Motor neuron (in vitro differentiated cells): ENCODE measurements around the gene ZNF816. TPM values are rescaled to one million over a fixed set of nuclear protein-coding genes. Genes with fewer than 3 reads are reported as not detected.

Experiments used
- ATAC-seq, 8 experiments: fragments of 200-7000 bp; cut with Tn5 transposase; replicated peaks in 6 of 8; 2 replicates each; pipeline ENCODE4 v1.8.0; 2021; ENCODE audit warnings: mild to moderate bottlenecking in 8 of 8, moderate library complexity in 8 of 8
- H3K27ac ChIP-seq, 2 donors: fragments of 250-450 bp; sonication (Bioruptor Pico); 2 replicates each; pipeline ENCODE4 v1.9.0; 2021; ENCODE audit warnings: antibody characterized with exemption in 2 of 2, mild to moderate bottlenecking in 2 of 2, moderate library complexity in 1 of 2
- H3K4me1 ChIP-seq, 2 donors: fragments of 250-450 bp; sonication (Bioruptor Pico); replicated peaks in 1 of 2; 2 replicates each; pipeline ENCODE4 v1.6.1; 2021; ENCODE audit warnings: antibody characterized with exemption in 2 of 2, mild to moderate bottlenecking in 2 of 2, moderate library complexity in 1 of 2
- H3K4me3 ChIP-seq, 5 donors: fragments of 250-450 bp; sonication (Bioruptor Pico); 2 replicates each; pipeline ENCODE4 v1.9.0; 2021; ENCODE audit warnings: antibody characterized with exemption in 5 of 5, mild to moderate bottlenecking in 5 of 5, moderate library complexity in 4 of 5
- WGBS, 10 experiments: fragments of 450-650 bp; shearing (Covaris generic); methylation state at CpG; one replicate each; pipeline ENCODE4 v1.0.0; 2022; 5-methylcytosine and 5-hydroxymethylcytosine counted together
- in situ Hi-C, 9 experiments: fragments of 400-800 bp; cut with MboI; loops; one replicate each; pipeline ENCODE4 v1.15.0; 2021; ENCODE audit warnings: low sequenced_read_pairs in 9 of 9, low pct_unique_long_range_greater_than_20kb in 2 of 9; ENCODE audit not compliant: unreplicated experiment in 9 of 9
- total RNA-seq, 8 experiments: library from RNA; unstranded; fragments of 300-600 nt; gene quantifications; 2 replicates each; pipeline versions ENCODE4 v1.2.3 to v1.2.4, GENCODE V29; 2022

Gene ZNF816
- 10 to 100 TPM in 3 of 8 experiments, 1 to 10 TPM in 5; 1.9 to 15.3 (median 8.9) TPM for total RNA-seq

DNA sequence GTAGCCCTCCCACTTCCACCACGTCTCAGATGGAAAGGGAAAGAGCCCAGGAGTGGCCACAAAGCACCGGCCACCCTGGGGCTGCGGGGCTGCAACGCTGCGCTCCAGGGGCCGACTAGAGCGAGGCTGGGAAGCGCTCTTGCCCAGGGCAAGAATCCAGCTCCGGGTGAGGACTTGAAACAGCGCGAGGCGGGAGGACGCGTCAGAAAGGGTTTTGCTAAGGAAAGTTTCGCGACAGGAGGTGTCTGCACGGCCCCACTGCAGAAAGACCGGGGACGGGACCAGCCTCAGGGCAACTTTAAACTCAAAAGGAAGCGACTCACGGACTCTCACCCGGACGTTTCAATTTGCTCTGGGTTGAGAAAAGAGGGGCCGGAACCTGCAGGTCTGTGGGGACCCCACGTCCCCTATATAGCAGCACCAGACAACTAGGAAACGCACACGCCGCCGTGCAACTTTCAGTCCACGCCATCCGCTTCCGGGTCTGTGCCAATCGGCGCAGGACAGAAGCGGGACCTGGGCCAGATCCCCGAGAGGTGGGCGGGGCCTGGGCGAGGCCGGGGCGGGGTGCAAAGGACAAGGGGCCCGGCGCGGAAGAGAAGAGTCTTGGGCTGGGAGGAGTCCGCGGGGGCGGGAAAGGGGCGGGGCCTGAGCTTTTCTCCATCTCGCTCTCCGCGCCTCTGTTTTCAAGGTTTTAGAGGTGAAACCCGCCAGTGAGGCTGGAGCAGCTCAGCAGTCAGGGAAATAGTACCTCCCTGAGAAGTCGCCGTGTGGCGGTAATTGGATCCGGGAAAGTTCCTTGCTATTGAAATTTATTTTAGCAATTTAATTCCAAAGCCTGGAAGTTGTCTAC is at the start of gene ZNF816:
TSS of gene ZNF816 (minus strand) at position 488 of the 853 bp plus-strand sequence. CDS start 6,792 bp downstream, outside the sequence.
- H3K27ac ChIP-seq = peak within 1 kb of the TSS; percentile 6 to 69
- ATAC-seq = peak; percentile 91 to 99 (median 98)
- in situ Hi-C loops = no loop called here
- peak within 1 kb of the TSS; percentile 39 to 73 (median 55) for H3K4me3 ChIP-seq
- WGBS, 10 experiments = 0 to 10% (median 0%) methylated on average over 2 to 8 of the region's 55 CpGs; no CpG with 5 or more reads in 7 of the 10 experiments
- peaks cover 7% of the 10 kb centered on the region in 2 donors for H3K4me1 ChIP-seq

DNA sequence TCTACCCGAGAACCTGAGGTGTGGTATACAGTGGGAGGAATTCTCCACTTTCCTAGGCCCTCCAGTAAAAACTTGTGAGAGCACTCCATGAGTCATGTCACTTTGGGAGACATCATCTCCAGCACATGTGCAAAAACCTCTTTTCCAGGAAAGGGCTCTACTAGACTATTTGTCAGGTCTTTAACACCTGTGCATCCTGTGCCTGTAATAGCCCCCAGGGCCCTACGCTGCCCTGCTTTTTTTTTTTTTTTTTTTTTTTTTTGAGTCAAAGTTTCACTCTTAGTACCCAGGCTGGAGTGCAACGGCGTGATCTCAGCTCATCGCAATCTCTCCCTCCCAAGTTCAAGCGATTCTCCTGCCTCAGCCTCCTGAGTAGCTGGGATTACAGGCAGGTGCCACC is 49.3 kb upstream of the ZNF816 start:
- H3K27ac ChIP-seq = no peak overlapping the region
- in situ Hi-C loops = no loop called here
- H3K4me3 ChIP-seq = no peak overlapping the region
- WGBS, 10 experiments = 0 to 100% (median 68%) methylated on average over 1 to 6 of the region's 6 CpGs; no CpG with 5 or more reads in 1 of the 10 experiments
- no peaks in the 10 kb centered on the region for H3K4me1 ChIP-seq
- ATAC-seq = no peak

DNA sequence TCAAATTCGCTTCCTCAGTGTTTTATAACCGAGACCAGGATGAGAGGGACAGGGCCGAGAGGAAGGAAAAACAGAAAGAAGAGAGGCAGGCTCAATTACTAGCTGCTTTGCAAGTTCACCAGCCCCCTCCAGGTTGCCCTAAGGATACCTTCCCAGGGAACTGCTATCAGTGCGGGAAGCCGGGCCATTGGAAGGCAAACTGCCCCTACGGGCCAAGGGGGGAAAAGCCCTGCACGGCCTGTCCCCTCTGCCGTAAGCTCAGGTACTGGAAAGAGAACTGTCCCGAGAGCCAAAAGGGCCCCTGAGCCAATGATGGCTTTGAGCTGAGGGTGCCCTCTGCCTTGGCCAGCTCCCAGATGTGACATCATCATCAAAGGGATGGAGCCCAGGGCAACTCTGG is 47.8 kb upstream of the ZNF816 start:
- no peaks in the 10 kb centered on the region for H3K4me1 ChIP-seq
- WGBS, 10 experiments = 0 to 89% (median 50%) methylated on average over 1 to 8 of the region's 9 CpGs; no CpG with 5 or more reads in 2 of the 10 experiments
- H3K4me3 ChIP-seq = no peak overlapping the region
- ATAC-seq = no peak
- in situ Hi-C loops = no loop called here
- H3K27ac ChIP-seq = no peak overlapping the region

DNA sequence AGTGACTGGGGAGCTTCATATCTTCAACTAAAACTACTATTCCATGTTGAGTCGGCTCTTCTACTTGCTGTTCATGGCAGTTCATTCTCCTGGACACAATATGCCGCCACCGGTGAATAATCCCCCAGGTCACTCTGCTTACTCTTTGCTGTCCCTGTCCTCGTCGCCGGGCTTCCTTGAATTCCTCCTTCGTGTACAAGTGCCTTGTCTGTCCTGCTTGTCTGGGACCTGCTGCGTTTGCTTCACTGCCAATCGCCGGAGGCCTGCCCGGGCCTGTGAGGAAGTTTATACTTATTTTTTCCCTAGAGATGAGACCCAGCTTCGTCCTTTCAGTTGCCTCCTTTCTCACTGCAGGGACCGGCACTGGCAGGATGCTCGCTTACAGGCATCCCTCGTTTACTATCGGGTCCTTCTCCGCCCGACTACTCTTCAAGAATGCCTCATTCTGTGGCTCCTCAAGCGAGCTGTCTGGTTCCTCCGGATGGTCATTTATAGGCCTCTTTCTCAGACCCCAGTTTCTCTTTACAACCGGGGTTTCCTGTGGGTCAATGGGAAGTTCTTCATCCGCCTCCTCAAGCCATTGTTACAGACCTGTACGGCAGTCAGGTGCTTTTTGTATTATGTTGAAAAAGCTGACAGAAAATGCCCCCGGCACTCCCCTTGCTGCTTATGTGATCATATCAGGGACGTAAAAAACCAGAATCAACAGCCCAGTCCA is 45.5 kb upstream of the ZNF816 start:
- no peak overlapping the region for H3K27ac ChIP-seq
- ATAC-seq = no peak
- no peaks in the 10 kb centered on the region for H3K4me1 ChIP-seq
- in situ Hi-C loops = no loop called here
- 46 to 94% (median 82%) methylated on average over 4 to 18 of the region's 25 CpGs for WGBS, 10 experiments
- no peak overlapping the region for H3K4me3 ChIP-seq

DNA sequence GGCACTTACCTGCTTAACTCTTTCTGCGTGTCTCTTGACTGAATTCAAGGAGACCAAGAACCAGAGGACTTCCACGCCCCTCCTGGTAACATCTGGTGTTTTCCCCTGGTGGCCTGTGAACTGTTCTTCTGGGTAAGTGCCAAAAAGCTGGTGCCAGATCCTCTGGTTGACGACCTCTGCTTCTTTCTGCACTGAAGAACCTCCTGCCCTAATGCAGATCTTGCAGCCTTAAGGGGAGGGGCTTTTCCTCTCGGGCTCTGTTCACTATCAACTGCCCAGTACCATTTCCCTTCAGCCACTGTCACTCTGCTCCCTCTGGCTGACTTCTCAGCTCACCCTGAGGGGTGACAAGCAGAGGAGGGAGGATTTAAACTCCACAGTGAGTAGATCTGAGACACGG is 44.9 kb upstream of the ZNF816 start:
- Histone ChIP-seq H3K4me1 (no peaks in the 10 kb centered on the region), H3K27ac (no peak overlapping the region), H3K4me3 (no peak overlapping the region)
- in situ Hi-C loops = no loop called here
- ATAC-seq = peak in 2 of 8 experiments; percentile 68 to 69
- WGBS, 10 experiments = 0 to 100% (median 61%) methylated on average over 1 to 4 of the region's 5 CpGs; no CpG with 5 or more reads in 2 of the 10 experiments

DNA sequence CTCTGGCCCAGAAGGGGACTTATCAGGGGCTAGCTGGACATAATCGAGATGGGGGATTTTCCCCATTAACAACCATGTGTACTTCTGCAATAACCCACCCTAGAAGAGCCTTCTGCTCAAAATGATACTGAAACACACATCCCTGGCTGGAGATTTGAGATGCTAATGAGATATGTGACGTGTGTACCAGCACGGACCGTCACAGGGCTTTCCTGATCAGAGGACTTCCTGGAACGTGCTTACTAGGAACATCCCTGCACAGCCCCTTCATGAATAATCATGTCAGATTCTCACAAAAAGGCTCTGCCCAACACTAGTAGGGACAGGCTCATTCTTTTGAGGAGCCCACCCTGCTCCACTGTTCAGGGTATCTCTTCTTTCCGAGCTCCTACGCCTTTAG is 44.5 kb upstream of the ZNF816 start:
- H3K4me1 ChIP-seq = no peaks in the 10 kb centered on the region
- ATAC-seq = peak in 3 of 8 experiments; percentile 24 to 96 (median 95)
- no peak overlapping the region for H3K27ac ChIP-seq
- in situ Hi-C loops = no loop called here
- no peak overlapping the region for H3K4me3 ChIP-seq
- WGBS, 10 experiments = 5 to 92% (median 87%) methylated on average over 1 to 5 of the region's 7 CpGs; no CpG with 5 or more reads in 5 of the 10 experiments

DNA sequence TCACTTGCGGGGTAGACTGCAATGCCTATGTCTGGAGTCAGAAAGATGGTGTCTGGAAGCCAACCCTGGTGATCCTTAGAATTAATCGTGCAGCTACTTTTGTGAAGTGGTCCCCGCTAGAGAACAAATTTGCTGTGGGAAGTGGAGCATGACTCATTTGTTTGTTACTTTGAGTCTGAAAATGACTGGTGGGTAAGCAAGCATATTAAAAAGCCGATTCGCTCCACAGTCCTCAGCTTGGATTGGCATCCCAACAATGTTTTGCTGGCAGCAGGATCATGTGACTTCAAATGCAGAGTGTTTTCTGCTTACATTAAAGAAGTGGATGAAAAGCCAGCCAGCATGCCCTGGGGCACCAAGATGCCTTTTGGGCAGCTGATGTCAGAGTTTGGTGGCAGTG is 41.6 kb upstream of the ZNF816 start:
- 70 to 100% (median 98%) methylated on average over 1 to 4 of the region's 5 CpGs; no CpG with 5 or more reads in 4 of the 10 experiments for WGBS, 10 experiments
- ATAC-seq = no peak
- H3K4me3 ChIP-seq = no peak overlapping the region
- no peaks in the 10 kb centered on the region for H3K4me1 ChIP-seq
- H3K27ac ChIP-seq = no peak overlapping the region
- in situ Hi-C loops = no loop called here

DNA sequence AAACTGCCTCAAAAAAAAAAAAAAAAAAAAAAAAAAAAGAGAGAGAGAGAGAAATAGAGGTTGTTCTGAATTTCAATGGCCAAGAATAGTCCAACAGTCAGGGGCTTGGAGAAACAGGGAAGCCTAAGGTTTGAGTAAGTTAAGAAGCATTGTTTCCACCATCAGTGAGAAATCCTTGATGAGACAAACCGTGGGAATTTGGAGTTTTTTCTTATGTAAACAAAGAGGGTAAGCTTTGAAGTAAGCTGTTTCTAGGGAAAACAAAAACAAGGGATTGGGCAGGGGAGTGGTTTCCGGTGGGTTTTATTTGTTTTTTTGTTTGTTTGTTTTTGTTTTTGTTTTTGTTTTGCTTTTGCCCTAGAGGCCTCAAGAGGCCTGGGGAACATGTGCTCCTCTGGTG is 39.8 kb upstream of the ZNF816 start:
- no peak for ATAC-seq
- Histone ChIP-seq H3K27ac (no peak overlapping the region), H3K4me3 (no peak overlapping the region), H3K4me1 (no peaks in the 10 kb centered on the region)
- 0 to 37% (median 13%) methylated on average over 1 to 2 of the region's 2 CpGs for WGBS, 10 experiments
- in situ Hi-C loops = no loop called here

DNA sequence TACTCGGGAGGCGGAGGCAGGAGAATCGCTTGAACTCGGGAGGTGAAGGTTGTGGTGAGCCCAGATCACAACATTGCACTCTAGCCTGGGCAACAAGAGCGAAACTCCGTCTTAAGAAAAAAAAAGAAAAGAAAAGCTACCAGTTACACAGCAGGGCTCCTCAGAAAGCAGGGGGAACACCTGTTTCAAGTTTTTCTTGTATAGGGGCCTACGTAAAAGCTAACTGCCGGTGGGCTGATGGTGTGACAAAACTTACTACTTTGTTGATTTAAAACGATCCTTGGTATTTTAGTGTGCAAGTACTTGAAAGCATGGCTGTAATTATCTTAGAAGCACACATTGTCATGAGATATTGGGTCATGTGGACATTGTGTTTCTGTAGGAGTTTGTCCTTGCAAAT is 35.3 kb upstream of the ZNF816 start:
- H3K4me3 ChIP-seq = no peak overlapping the region
- no peak for ATAC-seq

DNA sequence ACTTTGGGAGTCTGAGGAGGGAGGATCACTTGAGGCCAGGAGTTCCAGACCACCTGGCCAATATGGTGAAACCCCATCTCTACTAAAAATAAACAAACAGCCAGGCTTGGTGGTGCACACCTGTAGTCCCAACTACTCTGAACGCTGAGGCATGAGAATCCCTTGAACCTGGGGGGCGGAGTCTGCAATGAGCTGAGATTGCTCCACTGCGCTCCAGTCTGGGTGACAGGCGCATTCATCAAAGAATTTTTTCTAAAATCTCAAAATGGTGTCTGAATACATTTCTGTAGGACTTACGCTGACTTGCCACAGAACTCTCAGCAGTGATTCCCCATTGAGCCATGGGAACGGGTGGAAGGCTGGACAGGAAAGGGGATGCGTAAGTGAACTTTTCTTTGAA is 33.0 kb upstream of the ZNF816 start:
- in situ Hi-C loops = no loop called here
- no peak overlapping the region for H3K27ac ChIP-seq
- ATAC-seq = no peak
- 50 to 100% (median 88%) methylated on average over 1 to 7 of the region's 7 CpGs; no CpG with 5 or more reads in 2 of the 10 experiments for WGBS, 10 experiments
- H3K4me1 ChIP-seq = peaks cover 0 to 4% of the 10 kb centered on the region in 2 donors
- H3K4me3 ChIP-seq = no peak overlapping the region

More for the DNA sequence above, 35.3 kb upstream of the ZNF816 start:
- no peaks in the 10 kb centered on the region for H3K4me1 ChIP-seq
- in situ Hi-C loops = no loop called here
- H3K27ac ChIP-seq = no peak overlapping the region
- WGBS, 10 experiments = 32 to 100% (median 83%) methylated on average over 2 to 8 of the region's 9 CpGs; no CpG with 5 or more reads in 1 of the 10 experiments

DNA sequence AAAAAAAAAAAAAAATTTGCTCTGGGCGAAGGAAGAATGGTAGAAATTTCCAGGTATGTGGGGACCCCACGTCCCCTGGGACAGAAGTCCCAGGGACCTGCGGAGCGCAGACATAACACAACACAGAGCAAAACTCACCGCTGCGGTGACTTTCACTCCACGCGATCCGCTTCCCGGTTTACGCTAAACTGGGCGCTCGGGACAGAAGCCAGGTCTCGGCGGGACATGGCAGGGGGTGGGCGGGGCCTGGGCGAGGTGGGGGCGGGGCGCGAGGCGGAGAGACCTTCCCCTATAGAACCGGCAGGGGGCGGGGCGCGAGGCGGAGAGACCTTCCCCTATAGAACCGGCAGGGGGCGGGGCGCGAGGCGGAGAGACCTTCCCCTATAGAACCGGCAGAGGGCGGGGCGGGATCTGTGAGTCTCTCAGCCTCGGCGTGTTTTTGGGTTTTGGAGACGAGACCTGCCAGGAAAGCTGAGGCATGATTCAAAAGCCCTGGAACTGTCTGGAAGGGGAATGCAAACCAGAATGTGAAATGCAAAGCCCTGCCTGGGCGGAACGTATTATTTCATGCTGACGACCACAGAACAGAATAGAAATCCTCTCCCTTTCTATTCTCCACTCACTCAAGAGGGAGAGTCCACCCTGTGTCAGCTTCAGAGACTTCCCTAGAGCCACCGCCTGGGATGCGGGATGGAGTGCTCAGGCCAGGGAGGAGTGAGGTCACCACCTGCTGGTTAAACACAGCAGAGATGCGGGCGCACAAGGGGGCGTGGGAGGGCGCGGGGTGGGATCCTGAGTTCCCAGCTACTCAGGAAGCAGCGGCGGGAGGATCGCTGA is 30.9 kb upstream of the ZNF816 start:
- H3K4me3 ChIP-seq = peak overlapping the region; percentile 29 to 61 (median 42)
- H3K27ac ChIP-seq = peak overlapping the region in 1 of 2 donors; percentile 28
- peaks cover 0 to 4% of the 10 kb centered on the region in 2 donors for H3K4me1 ChIP-seq
- ATAC-seq = peak; percentile 81 to 93 (median 87)
- WGBS, 10 experiments = 0 to 36% (median 10%) methylated on average over 1 to 6 of the region's 50 CpGs; no CpG with 5 or more reads in 2 of the 10 experiments
- in situ Hi-C loops = no loop called here

DNA sequence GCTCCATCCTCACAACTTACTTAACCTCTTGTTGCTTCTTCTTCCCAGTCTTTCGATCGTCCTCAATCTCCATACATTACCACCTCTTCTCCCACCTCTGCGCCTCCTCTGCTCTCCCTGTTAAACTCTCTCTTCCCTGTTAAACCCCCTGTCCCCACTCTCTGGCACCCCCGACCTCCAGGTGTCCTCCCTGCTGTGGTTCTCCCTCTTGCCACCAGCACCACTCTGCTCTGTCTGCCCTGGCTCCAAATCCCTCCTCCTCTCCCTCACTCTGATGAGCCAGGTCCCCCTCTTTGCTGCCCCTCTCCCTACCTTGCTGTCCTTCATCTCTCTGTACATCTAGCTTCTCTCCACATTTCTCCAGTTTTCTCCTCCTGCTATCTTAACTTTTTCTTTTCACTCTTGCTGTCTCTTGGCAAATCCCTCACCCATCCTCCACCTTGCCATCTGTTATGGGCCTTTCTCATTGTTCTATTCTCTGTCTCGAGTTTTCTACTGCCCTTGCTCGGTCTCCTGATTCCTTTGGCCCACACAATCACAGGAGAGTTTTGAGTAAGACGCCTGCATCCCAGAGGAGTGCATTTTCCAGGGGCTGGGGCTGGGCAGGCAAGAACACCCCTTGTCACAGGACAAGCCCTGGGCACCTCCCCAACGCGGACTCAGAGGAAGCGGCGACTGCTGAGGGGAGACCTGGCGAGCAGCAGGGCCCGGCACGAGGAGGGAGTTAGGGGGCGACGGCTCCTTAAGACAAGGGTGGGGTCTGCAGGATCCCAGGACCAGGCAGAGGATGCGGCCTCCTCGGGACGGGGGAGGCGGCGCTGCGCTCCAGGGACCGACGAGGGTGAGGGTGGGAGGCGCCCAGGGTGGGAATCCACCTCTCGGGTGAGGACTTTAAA is 29.7 kb upstream of the ZNF816 start:
- in situ Hi-C loops = no loop called here
- 0 to 80% (median 16%) methylated on average over 1 to 10 of the region's 26 CpGs for WGBS, 10 experiments
- H3K4me1 ChIP-seq = peaks cover 0 to 4% of the 10 kb centered on the region in 2 donors
- no peak overlapping the region for H3K27ac ChIP-seq
- ATAC-seq = peak in 5 of 8 experiments; percentile 6 to 15 (median 12)
- peak overlapping the region; percentile 29 to 61 (median 42) for H3K4me3 ChIP-seq
